ENCODE measurements around the gene DLK2.

Gene DLK2

GRCh38 chr6:43437700-43438099 is 17.6 kb downstream of the DLK2 start:
- H3K79me2 ChIP-seq (ENCODE audit: insufficient read depth, low read length) = no peaks in the 10 kb centered on the region
- no peaks in the 10 kb centered on the region for H3K9me3 ChIP-seq (ENCODE audit: low read length)
- H2AFZ ChIP-seq (ENCODE audit: low read length) = no peak overlapping the region
- TF ChIP-seq CTCF (IDR thresholded peaks at IDR 0.05; ENCODE audit: low read length) = no peak
- no peak for TF ChIP-seq EZH2 (IDR thresholded peaks at IDR 0.05; ENCODE audit: borderline replicate concordance, low read length)
- H3F3A ChIP-seq (ENCODE audit: insufficient read depth, low read length) = no peaks in the 10 kb centered on the region
- H3K27me3 ChIP-seq (ENCODE audit: insufficient read depth, low read length) = no peaks in the 10 kb centered on the region
- no peaks in the 10 kb centered on the region for H4K20me1 ChIP-seq (ENCODE audit: insufficient read depth, low read length)
- H3K4me2 ChIP-seq (ENCODE audit: low read length) = no peak overlapping the region
- H3K9ac ChIP-seq (ENCODE audit: low read length) = no peak overlapping the region
- peaks cover 48% of the 10 kb centered on the region for H3K36me3 ChIP-seq (ENCODE audit: insufficient read depth, low read length)
- no peak overlapping the region for H3K4me3 ChIP-seq (ENCODE audit: low read depth, low read length, poor library complexity, severe bottlenecking)
- no peak overlapping the region for H3K27ac ChIP-seq (ENCODE audit: low read depth, low read length, poor library complexity, severe bottlenecking)
- H3K9me2 ChIP-seq (ENCODE audit: low read depth, low read length) = no peaks in the 10 kb centered on the region
- H3K4me1 ChIP-seq (ENCODE audit: insufficient read depth, low read length, severe bottlenecking) = no peaks in the 10 kb centered on the region

GRCh38 chr6:43436577-43437282 is 18.6 kb downstream of the DLK2 start:
- no peaks in the 10 kb centered on the region for H3K79me2 ChIP-seq (ENCODE audit: insufficient read depth, low read length)
- H3K27me3 ChIP-seq (ENCODE audit: insufficient read depth, low read length) = no peaks in the 10 kb centered on the region
- no peak overlapping the region for H2AFZ ChIP-seq (ENCODE audit: low read length)
- peaks cover 52% of the 10 kb centered on the region for H3K36me3 ChIP-seq (ENCODE audit: insufficient read depth, low read length)
- TF ChIP-seq EZH2 (IDR thresholded peaks at IDR 0.05; ENCODE audit: borderline replicate concordance, low read length) (no peak), CTCF (IDR thresholded peaks at IDR 0.05; ENCODE audit: low read length) (no peak)
- H3K4me2 ChIP-seq (ENCODE audit: low read length) = no peak overlapping the region
- H3K9ac ChIP-seq (ENCODE audit: low read length) = no peak overlapping the region
- no peaks in the 10 kb centered on the region for H3K9me3 ChIP-seq (ENCODE audit: low read length)
- H4K20me1 ChIP-seq (ENCODE audit: insufficient read depth, low read length) = no peaks in the 10 kb centered on the region
- no peaks in the 10 kb centered on the region for H3K9me2 ChIP-seq (ENCODE audit: low read depth, low read length)
- H3K4me3 ChIP-seq (ENCODE audit: low read depth, low read length, poor library complexity, severe bottlenecking) = no peak overlapping the region
- no peaks in the 10 kb centered on the region for H3K4me1 ChIP-seq (ENCODE audit: insufficient read depth, low read length, severe bottlenecking)
- no peaks in the 10 kb centered on the region for H3F3A ChIP-seq (ENCODE audit: insufficient read depth, low read length)
- H3K27ac ChIP-seq (ENCODE audit: low read depth, low read length, poor library complexity, severe bottlenecking) = no peak overlapping the region

- H4K20me1 ChIP-seq (ENCODE audit: insufficient read depth, low read length) = no peaks in the 10 kb centered on the region
- H3K9me2 ChIP-seq (ENCODE audit: low read depth, low read length) = no peaks in the 10 kb centered on the region
- no peaks in the 10 kb centered on the region for H3K4me1 ChIP-seq (ENCODE audit: insufficient read depth, low read length, severe bottlenecking)
- no peak overlapping the region for H3K9ac ChIP-seq (ENCODE audit: low read length)
- H3K4me3 ChIP-seq (ENCODE audit: low read depth, low read length, poor library complexity, severe bottlenecking) = no peak overlapping the region
- H2AFZ ChIP-seq (ENCODE audit: low read length) = no peak overlapping the region
- no peak overlapping the region for H3K27ac ChIP-seq (ENCODE audit: low read depth, low read length, poor library complexity, severe bottlenecking)
- no peaks in the 10 kb centered on the region for H3K27me3 ChIP-seq (ENCODE audit: insufficient read depth, low read length)
- no peaks in the 10 kb centered on the region for H3F3A ChIP-seq (ENCODE audit: insufficient read depth, low read length)
- H3K9me3 ChIP-seq (ENCODE audit: low read length) = no peaks in the 10 kb centered on the region
- peaks cover 50% of the 10 kb centered on the region for H3K36me3 ChIP-seq (ENCODE audit: insufficient read depth, low read length)
- no peaks in the 10 kb centered on the region for H3K79me2 ChIP-seq (ENCODE audit: insufficient read depth, low read length)
- TF ChIP-seq CTCF (IDR thresholded peaks at IDR 0.05; ENCODE audit: low read length) = no peak
- TF ChIP-seq EZH2 (IDR thresholded peaks at IDR 0.05; ENCODE audit: borderline replicate concordance, low read length) = no peak
- no peak overlapping the region for H3K4me2 ChIP-seq (ENCODE audit: low read length)
Measured at GRCh38 chr6:43435682-43436437, 19.5 kb downstream of the DLK2 start.
